Measurements from ENCODE around the gene UNC13D.

GRCh38 chr17:75889454-75889853 lies 45.2 kb upstream of the UNC13D start:
- no peak for TF ChIP-seq CTCF (IDR thresholded peaks at IDR 0.05)
- no peak for TF ChIP-seq POLR2A (IDR thresholded peaks at IDR 0.05)
